GM19238 (cell line): ENCODE results near the gene TEX19.

Source experiments
- DNase-seq: peaks from one replicate; pipeline ENCODE4 v3.0.0; 2011; ENCODE audit warnings: low spot score; ENCODE audit not compliant: insufficient read length

Gene TEX19

DNA sequence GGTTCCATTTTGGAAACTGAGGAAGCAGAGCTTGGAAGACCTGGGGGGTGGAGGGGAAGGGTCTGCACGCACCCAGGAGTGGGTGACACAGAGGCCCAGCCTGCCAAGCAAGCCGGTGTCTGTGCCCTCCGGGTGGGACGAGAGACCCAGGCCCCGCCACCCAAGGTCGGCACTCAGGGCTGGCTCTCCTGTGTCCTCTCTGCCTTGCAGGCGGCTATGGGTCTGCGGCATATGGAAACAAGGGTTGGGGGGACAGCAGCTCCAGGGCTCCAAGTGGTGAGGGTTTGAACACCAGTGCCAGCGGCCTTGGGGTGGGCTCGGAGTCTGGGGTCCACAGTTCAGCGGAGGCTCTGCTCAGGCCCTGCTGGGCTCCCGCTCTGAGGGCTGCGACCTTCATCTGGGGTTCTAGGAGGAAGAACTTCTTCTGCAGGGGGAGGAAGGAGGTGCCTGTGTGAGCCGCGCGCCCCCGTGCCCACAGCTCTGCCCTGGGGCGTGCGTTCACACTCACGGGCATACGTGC lies 37.0 kb upstream of the TEX19 start:
- DNase-seq, result no peak

DNA sequence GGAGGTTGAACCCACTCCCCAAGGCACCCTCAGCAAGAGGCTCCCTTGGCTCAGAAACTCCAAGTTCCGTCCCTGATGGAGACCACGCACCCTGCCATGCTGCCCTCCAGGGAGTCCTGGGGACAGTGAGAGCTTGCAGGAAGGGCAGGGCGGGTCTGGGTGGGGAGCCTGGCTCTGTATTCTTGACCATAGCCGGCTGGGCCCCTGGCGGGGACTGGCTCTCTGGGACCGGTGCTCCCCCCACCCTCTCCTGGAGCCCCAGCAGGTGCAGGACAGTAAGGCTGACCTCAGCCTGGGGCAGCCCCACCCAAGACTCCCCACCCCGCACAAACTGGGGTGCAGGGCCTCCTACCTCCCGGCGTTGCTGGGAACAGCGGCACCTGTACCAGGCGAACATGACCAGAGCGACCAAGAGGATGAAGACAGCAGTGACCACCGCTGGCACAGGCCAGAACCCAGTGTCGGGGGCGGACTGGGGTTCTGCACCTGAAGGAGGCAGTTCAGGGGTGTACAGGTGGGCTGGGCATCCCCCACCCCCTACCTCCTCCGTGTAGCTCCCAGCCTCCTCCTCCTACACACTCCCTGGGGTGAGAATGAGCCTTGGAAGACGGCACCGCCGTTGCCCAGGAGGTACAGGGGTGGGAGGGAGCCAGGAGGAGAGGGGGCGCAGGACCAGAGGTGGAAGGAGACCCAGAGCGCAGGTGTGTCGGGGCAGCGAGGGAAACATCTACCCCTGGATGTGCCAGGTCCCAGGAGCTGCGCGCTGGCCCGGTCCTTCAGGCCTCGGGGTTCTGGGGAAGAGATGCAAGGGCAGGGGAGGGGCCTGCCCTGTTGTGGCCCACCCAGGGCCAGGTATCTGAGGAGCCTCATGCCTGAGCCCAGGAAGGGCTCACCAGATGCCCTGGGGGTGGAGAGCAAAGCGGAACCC lies 36.3 kb upstream of the TEX19 start:
- DNase-seq, result no peak

DNA sequence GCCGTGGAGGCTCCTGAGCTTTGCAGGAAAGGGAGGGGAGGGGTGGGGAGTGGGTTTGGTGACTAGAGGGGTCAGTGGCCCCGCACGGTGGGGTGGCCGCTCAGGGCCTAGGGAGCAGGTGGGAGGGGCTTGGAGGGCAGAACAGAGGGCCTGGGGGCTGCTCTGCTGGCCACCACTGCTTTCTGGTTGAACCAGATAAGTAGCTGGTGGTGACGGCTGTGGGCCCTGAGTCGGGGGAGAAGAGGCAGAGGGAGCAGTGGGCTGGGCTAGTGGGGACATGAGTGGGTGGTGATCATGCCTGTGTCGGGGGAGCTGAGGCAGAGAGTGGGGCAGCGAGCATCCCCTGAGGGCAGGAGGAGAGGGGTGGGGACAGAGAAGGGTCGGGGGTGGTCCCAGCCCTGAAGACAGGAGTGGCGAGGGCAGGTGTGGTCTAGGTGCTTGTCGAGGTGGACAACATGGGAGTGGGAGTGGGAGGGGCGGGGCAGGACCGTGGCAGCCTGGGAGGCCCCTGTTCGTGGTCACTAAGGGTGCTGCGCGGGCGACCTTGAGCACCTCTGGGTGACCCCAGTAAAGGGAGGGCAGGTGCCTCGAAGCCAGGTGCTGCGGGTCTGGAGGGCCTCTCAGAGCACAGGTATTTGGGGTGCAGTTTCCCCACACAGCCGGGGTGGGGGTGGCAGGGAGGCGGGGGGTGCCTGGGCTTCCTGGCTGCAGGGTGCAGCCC lies 35.4 kb upstream of the TEX19 start:
- no peak for DNase-seq

DNA sequence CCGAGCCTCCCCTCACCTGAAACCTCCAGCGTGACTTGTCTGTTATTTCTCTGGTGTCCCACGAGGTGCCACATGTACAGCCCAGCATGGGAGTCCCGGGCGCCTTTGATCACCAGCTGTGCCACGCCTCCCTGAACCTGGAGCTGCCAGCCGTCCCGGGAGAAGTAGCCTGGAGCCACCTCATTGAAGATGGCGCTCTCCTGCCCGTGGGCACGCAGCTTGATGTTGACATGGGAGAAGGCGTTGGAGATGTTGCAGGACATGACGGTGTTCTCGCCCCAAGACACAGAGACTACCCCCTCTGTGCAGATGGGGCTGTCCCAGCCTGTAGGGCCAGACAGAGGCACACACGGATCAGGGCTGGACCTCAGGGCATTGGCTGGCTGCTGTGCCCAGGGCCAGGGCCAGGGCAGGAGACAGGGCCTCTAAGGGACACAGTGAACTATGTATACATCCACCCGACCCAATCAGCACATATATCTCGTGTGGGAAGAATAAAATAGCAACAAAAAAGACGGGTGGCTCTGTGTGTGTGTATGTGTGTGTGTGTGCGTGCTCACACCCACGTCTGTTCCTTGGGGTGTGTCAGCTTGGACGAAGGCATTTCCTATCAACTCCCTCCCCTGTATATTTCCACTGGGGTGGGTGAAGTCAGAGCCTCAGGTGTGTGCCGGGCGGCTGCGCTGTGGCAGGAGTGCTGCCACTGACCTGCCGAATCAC lies 34.3 kb upstream of the TEX19 start:
- DNase-seq, result no peak

DNA sequence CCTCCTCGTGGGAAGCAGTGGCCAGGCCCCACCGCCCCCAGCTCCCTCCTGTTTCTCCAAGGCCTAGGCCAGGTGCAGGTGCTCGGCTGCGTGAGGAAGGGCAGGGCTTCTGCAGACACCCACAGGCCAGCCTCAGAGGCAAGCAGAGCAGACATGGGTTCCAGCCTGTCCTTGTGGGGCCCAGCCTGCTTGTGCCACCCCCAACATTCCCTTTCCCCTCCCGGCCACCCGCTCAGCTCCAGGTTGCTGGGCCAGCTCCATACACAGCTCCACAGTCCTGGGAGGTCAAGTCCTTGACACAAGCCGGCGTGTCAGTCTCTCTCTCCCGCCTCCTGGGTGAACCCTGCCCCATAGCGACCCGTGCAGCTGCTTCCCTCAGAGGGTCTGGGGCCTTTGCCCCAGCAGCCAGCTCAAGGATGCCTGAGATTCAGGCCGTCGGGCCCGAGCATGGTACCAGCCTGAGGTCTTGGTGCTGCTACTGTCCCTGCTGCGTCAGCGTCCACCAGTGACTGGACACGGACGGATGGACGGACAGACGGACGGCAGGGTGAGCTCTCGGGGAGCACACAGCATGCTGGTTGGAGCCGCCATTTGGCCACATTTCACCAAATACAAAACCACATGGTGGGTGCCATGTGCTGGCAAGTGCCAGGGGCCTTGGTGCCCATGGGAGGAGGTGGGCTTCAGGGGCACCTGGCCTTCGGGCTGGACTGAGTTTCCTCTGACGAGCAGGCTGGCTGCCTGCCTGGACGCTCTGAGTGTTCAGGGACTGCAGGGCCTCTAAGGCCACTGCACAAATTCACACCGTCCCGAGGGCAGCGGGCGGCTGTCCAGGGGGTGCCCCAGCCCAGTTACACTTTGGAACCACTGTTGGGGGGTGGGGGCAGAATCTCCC lies 33.5 kb upstream of the TEX19 start:
- no peak for DNase-seq

DNA sequence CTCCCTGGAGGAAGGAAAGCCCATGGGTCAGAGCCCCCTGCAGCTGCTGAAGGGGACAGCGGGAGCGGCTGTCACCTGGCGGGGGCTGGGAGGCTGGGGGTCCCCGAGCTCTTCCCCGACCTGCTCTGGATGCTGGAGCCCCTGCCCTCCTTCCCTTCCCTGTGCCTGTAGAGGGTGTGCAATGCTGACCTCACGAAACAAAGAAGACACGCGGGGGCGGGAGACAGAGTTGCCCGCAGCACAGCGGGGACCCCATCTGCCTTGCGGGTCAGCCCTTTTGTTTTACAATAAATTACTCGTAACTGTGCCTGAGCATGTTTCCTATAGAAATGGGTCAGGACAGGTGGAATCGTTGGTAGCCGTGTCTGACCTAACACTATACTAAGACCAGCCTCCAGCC lies 31.8 kb upstream of the TEX19 start:
- no peak for DNase-seq

DNA sequence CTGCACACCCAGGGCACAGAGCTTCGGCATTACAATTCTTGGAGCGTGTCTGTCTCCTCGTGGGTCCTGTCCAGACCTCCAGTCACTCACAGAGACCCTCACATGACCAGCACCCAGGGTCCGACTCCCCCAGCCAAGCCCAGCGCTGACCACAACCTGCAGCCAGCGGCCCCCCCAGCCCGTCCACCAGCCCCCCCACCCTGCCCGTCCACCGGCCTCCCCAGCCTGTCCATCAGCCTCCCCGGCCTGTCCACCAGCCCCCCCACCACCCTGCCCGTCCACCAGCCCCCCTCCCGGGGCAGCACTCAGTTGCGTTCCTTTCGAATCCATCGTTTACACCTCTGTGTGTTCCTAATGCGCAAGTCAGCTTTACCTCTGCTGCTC lies 31.3 kb upstream of the TEX19 start:
- no peak for DNase-seq

DNA sequence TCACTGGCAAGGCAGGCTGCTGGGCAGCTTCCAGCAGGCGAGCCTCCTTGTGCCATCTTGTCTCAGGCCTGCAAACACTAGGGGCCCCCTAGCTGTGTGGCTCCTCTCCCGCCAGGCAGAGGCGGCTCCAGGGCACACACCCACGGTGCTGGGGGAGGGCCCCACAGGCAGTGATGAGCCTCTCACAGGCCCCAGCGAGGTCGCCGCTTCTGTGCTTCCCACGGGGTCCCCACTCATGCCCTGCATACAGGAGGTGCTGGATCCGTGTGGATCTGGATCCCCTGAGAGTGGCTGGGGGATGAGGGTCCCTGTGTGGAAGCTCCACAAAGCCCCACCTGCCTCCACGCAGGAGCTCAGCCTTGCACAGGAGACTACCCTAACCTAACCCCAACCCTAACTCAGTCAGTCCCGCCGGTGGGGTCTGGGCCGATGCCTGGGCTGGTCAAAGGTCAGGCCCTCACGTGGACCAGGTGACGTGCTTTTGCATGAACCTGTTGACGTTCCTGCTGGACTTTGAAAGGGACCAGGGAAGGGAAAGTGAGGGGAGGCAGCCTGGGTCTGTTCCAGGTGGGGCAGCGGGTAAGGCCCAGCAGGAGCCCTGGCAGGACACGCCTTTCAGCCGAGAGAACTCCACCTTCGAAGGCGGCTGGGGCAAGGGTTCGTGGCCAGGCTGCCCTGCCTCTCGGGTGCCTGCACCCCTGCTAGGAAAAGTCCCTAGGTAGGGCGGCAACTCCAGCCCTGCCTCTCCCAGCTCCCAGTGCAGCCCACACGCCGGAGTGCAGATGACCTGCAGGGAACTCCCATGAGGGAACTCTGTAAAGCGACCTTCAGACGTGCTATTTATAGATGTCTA lies 30.7 kb upstream of the TEX19 start:
- DNase-seq, result no peak

DNA sequence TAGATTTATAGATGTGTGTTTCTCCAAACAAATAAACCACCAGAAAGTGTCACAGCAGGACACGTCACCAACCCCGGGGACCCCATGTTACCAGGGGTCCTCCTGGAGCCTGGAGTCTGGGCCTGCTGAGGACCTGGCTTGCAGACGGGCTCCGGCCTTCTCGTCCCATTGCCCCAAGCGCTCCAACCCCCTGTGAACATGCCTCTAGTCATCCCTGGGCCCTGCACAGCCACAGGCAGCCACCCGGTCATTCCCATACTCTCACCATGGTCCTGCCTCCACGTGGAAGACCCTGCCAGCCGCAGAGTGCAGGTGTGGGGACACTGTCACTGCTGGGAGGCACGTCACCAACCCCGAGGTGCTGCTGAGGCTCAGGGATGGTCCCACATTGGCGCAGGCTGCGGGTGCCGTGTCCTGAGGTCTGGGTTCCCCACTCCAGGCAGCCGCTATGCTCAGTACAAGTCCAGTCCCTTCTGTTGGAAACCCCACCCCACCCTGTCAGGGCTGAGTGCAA lies 30.0 kb upstream of the TEX19 start:
- DNase-seq, result no peak

DNA sequence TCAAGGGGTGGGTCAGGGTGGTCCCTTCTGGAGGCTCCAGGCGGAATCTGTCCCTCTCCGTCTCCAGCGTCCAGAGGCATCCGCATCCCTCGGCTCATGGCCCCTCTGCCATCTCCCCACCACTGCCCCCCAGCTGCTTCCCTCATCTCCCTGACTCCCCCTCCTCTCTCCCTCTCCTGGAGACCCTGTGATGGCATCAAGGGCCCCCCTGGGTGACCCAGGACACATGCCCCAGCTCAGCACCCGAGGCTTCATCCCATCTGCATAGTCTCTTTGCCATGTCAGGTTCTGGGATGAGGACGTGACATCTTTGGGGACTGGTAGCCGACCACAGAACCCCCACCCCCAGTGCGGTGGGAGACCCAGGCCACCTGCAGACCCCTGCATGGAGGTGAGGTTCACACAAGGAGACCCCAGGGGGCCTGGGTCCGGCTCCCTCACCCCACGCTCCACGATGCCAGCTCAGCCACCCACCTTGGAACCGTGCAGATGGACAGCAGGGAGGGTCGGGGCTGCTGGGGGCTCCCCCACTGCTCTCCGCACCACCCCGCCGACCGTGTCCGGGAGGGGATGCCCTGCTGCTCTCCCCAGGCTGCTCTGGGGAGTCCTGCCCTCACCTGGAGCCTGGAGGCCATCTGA lies 29.2 kb upstream of the TEX19 start:
- DNase-seq, result no peak

DNA sequence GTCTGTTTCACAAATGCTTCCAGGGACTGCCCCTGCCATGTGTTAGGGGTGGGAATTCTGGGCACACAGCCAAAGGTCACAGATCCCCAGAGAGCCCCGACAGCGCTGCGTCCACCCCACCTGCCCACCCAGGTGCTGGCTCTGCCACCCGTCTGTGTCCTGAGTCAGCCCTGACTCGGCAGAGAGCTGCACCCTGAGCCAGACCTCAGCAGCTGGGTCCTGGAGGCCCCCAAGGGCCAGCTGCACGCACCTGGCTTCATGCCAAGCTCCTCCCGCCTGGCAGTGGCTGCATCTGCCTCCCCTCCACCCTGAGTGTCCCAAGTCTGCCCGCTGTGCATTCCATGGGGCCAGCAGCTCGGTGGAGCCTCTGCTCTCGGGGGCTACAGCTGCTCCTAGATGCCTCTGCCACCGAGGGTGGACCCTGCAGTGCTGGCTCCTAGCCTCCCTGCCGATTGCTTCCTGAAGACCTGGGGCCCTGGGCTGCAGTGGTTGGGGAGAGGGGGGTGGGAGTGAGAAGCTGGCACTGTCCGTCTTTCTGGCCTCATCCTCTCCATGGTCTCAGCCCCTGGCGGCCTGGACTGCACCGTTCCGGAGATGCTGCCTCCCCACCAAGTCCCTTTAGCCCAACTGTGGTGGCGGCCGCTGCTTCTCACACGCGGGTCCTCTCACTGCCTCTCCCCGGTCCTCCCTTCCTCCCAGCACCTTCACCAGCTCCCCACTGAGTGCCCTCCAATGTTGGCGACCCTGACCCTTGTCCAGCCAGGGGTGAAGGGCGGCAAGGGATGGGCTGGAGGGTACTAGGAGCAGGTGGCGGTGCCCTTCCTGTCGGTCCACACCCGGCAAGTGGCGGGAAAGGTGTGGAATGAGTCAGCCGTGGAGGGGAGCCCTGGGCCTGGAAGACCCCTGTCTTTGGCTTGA lies 28.5 kb upstream of the TEX19 start:
- no peak for DNase-seq

DNA sequence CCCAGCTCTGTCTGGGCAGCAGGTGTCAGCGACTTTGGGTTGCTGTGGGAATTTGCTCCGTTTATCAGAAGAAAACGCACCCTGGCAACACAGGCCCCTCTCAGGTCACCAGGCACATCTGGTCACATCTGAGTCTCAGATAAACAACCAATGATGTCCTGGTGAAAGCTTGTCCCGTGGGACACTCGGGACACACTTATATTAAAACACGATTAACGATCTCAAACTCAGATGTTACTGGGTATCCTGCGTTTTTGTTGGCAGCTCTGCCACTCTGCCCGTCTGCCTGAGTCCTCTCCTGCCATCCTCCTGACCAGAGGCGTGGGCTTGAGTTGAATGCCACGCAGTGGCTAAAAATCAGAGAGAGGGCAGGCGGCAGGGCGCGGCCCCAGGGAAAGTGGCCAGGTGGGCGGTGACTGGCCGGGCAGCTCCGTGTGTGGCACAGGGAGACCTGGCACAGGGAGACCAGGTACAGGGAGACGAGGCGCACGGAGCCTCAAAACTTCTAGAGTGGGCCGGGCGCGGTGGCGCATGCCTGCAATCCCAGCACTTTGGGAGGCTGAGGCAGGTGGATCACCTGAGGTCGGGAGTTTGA lies 27.6 kb upstream of the TEX19 start:
- DNase-seq, result no peak

DNA sequence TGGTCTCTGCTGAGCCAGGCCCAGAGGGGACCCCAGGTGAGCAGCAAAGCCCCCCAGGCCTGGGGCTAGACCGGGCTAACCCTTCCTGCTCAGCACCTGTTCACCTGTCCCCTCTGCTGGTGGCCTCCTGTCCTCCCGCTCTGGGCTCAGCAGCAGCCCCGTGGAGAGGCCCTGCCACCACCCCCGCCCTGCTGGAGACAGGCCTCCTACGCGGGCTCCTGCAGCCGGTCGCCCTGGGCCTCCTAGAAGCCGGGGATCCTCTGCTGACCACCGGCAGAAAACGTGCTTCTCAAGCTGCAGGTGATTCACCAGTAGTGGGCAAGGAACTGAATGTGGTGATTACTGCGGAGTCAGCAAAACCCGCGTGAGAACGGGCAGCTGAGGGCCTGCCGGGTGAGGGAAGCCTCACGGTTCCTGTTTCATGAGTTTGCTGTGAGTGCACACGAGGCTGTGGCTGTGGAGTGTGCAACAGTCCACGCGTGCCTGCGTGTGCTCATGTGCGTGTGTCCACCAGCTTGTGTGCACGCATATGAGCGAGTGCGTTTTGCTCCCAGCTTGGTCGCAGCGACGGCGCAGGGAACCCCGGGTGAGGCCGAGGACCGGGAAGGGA lies 26.3 kb upstream of the TEX19 start:
- DNase-seq, result no peak

DNA sequence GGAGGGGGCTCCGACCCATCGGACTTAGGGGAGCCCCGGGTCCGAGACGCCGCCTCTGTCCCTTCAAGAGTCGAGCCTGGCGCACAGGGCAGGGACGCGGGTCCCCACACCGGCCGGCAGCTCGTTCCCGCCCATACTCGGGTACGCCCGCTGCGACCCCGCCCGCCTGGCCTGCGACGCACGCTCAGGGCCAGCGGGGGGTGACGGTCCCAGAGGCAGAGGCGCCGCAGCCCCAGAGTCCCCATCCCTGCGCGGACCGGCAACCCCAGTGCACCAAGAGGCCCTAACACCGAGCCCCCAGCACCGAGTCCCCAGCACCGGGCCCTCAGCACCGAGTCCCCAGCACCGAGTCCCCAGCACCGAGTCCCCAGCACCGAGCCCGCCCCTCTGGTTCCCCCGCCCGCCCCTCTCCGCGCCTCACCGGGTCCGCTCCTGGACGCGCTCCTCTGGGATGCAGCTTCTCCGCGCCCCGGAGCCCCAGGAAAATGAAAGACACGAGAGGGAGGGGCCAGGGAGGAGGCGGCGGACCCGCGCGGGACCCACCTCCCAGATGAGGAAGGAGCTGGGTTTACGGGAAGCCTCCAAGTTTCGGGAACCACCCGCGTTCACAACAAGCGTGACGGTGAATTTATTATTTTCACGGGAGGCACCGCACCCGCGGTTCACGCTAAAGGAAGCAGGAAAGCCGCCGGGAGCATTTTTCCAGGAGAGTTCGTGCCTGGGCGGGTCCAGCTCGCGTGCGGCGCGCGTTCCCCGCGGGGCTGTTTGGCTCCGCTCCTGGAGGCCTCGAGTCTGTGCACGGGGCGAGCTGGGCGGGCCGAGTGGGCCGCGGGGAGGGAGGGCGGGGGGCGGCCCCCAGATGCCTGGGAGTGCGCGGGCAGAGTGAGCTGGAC lies 25.5 kb upstream of the TEX19 start, which contains the start of gene SECTM1:
TSS of gene SECTM1 (minus strand) at position 488 of the 893 bp plus-strand sequence. CDS start 6,526 bp downstream, outside the sequence.
- DNase-seq, result no peak

DNA sequence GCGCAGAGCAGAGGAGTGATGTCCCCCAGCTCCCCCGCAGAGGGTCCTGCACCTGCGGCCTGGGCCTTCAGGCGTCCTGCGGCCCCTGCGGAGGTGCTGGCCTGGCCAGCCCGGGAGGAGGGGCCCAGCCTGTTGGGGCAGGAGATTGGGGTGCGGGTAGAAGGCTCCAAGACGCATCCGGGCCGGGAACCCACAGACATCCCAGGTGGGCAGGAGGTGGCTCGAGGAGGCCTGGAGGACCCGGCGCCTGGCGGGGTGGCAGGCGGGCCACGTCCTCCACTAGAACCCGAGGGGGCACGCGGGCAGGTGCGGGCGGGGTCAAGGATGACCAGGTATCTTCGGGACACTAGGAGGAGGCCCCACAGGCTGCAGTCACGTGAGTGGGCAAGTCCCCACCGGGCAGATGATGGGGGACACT lies 24.8 kb upstream of the TEX19 start:
- DNase-seq, result no peak
